ENCODE measurements around the gene NTF4.

NTF4 gene

DNA sequence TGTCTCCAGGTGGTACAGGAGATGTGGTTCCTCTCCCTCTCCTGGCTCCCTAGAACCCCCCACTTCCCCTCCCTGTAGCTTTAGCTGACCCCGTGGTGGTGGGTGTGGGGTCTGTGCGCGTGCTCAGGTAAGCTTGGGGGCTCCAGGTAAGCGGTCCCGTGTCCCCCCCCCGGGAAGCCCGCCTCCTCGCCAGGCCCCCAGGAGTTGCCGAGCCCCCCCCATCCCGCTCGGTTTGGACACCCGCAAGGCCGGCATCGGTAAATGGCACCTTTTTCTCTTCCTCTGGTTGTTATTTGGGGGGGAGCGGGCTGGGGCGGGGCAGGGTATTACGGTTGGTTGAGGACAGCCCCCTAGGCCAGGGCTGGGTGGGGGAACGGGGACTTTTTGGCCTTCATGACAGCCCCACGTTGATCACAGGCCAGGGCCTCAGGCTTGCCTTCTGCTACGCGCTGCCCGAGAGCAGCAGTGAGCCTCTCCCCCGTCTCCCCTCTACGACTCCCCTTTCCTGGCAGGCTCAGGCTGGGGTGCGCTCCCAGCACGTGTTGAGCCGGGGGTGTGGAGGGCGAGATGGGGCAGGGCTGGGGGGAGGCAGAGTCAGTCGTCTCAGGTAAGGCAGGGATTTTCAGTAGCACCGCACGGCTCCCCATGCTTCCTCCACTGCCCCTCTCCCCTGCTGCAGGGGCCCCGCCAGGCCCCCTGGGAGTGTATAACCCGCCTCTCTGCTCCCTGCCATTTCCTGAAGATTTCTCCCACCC lies 38.9 kb upstream of the NTF4 start:
- Histone ChIP-seq H3K9me3 (ENCODE audit: control insufficient read depth, low read length) (no peaks in the 10 kb centered on the region), H3K4me1 (ENCODE audit: control insufficient read depth, insufficient read depth, low read length) (peaks cover 2% of the 10 kb centered on the region), H3K9ac (ENCODE audit: low read length) (no peak overlapping the region), H3K36me3 (ENCODE audit: control insufficient read depth, insufficient read depth, low read length, severe bottlenecking) (peaks cover 85% of the 10 kb centered on the region), H3K4me3 (ENCODE audit: low read length) (no peak overlapping the region), H3K27me3 (replicated peaks; ENCODE audit: control insufficient read depth, insufficient read depth, low read length) (no peaks in the 10 kb centered on the region)
- no peak for DNase-seq (ENCODE audit: low read depth)

GRCh38 chr19:49102303-49102702 lies 37.7 kb upstream of the NTF4 start:
- no peak for DNase-seq (ENCODE audit: low read depth)
- Histone ChIP-seq H3K9ac (ENCODE audit: low read length) (no peak overlapping the region), H3K36me3 (ENCODE audit: control insufficient read depth, insufficient read depth, low read length, severe bottlenecking) (peaks cover 85% of the 10 kb centered on the region), H3K4me1 (ENCODE audit: control insufficient read depth, insufficient read depth, low read length) (peaks cover 6% of the 10 kb centered on the region), H3K4me3 (ENCODE audit: low read length) (no peak overlapping the region), H3K27me3 (replicated peaks; ENCODE audit: control insufficient read depth, insufficient read depth, low read length) (no peaks in the 10 kb centered on the region), H3K9me3 (ENCODE audit: control insufficient read depth, low read length) (no peaks in the 10 kb centered on the region)

GRCh38 chr19:49101160-49101559 lies 36.5 kb upstream of the NTF4 start:
- no peak for DNase-seq (ENCODE audit: low read depth)
- Histone ChIP-seq H3K9me3 (ENCODE audit: control insufficient read depth, low read length) (no peaks in the 10 kb centered on the region), H3K27me3 (replicated peaks; ENCODE audit: control insufficient read depth, insufficient read depth, low read length) (no peaks in the 10 kb centered on the region), H3K4me1 (ENCODE audit: control insufficient read depth, insufficient read depth, low read length) (peaks cover 6% of the 10 kb centered on the region), H3K9ac (ENCODE audit: low read length) (no peak overlapping the region), H3K4me3 (ENCODE audit: low read length) (no peak overlapping the region), H3K36me3 (ENCODE audit: control insufficient read depth, insufficient read depth, low read length, severe bottlenecking) (peaks cover 83% of the 10 kb centered on the region)

DNA sequence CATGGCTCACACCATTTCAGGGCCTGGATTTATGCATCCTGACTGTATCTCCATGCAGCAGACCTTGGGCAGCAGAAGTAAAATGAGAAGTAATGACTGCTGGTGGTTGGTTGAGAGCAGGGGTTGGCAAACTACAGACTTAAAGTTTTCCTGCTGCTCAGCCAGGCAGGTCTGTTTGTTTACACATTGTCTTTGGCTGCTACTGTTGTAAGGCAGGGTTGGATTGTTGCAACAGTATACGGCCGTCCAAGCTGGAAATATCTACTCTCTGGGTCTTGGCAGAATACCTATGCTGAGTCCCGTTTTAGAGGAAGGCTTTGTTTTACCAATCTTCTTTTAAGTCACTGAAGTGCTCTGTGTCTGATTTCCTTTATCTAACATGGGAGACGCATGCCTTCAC lies 34.2 kb upstream of the NTF4 start:
- H3K9me3 ChIP-seq (ENCODE audit: control insufficient read depth, low read length) = no peaks in the 10 kb centered on the region
- H3K27me3 ChIP-seq (replicated peaks; ENCODE audit: control insufficient read depth, insufficient read depth, low read length) = no peaks in the 10 kb centered on the region
- no peak overlapping the region for H3K4me3 ChIP-seq (ENCODE audit: low read length)
- DNase-seq (ENCODE audit: low read depth) = no peak
- H3K9ac ChIP-seq (ENCODE audit: low read length) = no peak overlapping the region
- H3K4me1 ChIP-seq (ENCODE audit: control insufficient read depth, insufficient read depth, low read length) = peaks cover 14% of the 10 kb centered on the region
- peaks cover 84% of the 10 kb centered on the region for H3K36me3 ChIP-seq (ENCODE audit: control insufficient read depth, insufficient read depth, low read length, severe bottlenecking)

DNA sequence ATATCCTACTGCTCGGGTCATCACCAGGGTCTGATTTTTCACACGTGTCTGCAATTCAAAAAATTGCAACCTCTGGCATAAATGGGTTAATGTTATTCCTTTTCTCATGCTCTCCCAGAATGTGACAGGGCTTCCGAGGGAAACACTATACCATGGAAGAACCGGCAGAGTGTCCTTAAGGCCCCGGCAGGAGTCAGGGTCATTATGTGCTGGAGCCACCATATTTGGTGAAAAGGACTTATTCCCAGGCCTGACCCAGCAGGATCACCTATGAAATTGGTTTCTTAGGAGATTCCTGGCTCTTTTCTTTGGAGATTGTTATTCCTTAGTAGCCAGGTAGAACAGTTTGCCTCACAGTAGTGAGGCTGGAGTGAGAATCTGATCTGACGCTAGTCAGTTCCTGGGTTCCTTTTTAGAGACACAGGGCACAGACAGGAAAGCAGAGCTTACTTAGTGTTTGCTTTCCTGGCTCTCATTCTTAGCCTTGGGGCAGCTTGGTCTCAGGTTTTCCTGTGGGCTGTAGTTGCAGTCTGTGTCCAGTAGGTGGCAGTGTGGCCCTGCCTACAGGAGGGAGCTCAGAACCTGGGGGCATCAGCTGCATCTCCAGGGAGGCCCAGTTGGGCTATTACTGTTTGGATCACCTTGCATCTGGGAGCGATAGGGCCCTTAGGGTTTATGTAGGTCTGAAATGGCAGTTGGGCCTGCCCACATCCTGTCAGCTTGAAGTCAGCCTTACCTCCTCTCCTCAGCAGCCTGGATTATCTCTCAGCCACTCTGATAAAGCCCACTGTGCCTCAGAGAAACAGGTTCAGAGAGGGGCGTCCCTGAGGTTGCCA lies 33.1 kb upstream of the NTF4 start:
- H3K9me3 ChIP-seq (ENCODE audit: control insufficient read depth, low read length) = no peaks in the 10 kb centered on the region
- H3K27me3 ChIP-seq (replicated peaks; ENCODE audit: control insufficient read depth, insufficient read depth, low read length) = no peaks in the 10 kb centered on the region
- peaks cover 88% of the 10 kb centered on the region for H3K36me3 ChIP-seq (ENCODE audit: control insufficient read depth, insufficient read depth, low read length, severe bottlenecking)
- peaks cover 14% of the 10 kb centered on the region for H3K4me1 ChIP-seq (ENCODE audit: control insufficient read depth, insufficient read depth, low read length)
- DNase-seq (ENCODE audit: low read depth) = peak; percentile 87
- no peak overlapping the region for H3K4me3 ChIP-seq (ENCODE audit: low read length)
- H3K9ac ChIP-seq (ENCODE audit: low read length) = no peak overlapping the region

DNA sequence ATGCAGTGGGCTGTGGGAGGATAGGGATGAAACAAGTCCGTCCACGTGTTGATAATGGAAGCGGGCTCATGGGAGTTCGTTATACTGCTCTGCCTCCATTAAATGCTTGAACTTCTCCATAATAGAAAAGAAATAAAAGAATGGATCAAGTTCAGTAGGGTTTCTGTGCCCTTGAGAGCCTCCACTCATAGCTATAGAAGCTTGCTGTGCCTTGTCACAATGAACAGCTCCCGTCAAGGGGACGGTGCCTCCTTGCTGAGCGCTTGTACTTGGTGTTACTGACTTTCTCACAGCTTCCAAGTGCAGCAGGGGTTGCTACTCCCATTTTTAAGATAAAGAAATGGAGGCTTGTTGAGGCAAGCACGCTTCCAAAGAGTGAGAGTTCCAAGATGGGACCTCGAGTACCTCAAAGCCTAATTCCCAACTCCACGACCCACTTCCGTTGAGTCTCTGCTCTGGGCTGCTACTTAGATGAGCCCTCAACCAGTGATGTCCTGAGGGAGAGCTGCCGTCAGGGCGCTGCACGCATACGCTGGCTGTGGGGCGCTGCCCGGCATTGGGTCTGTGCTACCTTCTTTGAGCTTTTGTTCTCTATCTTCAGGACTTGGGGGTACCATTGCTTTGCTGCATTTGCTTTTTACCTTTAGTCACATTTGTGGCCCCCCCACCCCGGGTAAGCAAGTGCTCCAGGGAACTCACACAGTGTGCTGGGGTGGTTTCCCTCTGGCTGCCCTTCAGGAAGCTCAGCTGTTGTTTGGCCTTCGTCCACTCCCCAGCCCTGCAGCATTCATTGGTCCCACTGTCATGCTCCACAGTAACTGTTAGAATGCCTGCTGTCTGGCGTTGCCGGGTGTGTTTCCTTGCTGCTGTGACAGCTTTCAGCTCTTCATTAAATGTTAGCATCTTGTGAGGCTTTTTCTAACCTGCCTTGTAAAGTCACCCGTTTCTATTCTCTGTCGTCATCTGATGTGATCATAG lies 30.2 kb upstream of the NTF4 start:
- H3K27me3 ChIP-seq (replicated peaks; ENCODE audit: control insufficient read depth, insufficient read depth, low read length) = no peaks in the 10 kb centered on the region

GRCh38 chr19:49092686-49093085 lies 28.1 kb upstream of the NTF4 start:
- H3K36me3 ChIP-seq (ENCODE audit: control insufficient read depth, insufficient read depth, low read length, severe bottlenecking) = peaks cover 86% of the 10 kb centered on the region
- H3K9me3 ChIP-seq (ENCODE audit: control insufficient read depth, low read length) = no peaks in the 10 kb centered on the region
- H3K4me1 ChIP-seq (ENCODE audit: control insufficient read depth, insufficient read depth, low read length) = peaks cover 7% of the 10 kb centered on the region
- no peak overlapping the region for H3K9ac ChIP-seq (ENCODE audit: low read length)
- DNase-seq (ENCODE audit: low read depth) = no peak
- no peak overlapping the region for H3K4me3 ChIP-seq (ENCODE audit: low read length)
- H3K27me3 ChIP-seq (replicated peaks; ENCODE audit: control insufficient read depth, insufficient read depth, low read length) = no peaks in the 10 kb centered on the region

More for the DNA sequence above, 30.2 kb upstream of the NTF4 start:
- H3K9me3 ChIP-seq (ENCODE audit: control insufficient read depth, low read length) = no peaks in the 10 kb centered on the region
- H3K4me1 ChIP-seq (ENCODE audit: control insufficient read depth, insufficient read depth, low read length) = peaks cover 14% of the 10 kb centered on the region
- no peak for DNase-seq (ENCODE audit: low read depth)
- peaks cover 97% of the 10 kb centered on the region for H3K36me3 ChIP-seq (ENCODE audit: control insufficient read depth, insufficient read depth, low read length, severe bottlenecking)
- no peak overlapping the region for H3K4me3 ChIP-seq (ENCODE audit: low read length)
- H3K9ac ChIP-seq (ENCODE audit: low read length) = no peak overlapping the region

DNA sequence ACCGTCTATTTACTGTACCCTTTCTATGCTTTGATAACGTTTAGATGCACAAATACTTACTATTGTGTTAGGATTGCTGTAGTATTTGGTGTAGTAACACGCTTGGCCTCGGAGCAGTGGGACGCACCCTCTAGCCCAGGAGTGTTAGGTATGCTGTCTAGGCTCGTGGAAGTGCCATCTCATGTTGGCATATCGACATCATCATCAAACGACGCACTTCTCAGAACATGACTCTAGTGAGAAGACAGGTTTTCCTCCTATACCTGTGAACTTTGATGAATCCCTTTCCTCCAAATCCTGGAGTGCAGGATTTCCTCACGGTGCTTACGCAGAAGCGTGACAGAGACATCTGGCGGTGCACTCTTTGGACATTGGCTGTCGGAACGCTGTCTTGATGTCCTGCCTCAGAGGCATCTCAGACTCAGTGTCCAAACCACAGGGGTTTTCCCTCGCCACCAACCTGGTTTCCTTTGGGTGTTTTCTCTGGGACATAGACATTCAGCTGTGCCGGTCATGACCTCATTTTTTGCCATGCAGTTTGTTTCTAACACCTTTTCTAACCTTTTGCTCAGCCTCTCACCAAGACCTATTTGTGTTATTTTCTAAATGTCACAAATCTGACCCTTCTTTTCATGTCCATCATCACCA lies 26.9 kb upstream of the NTF4 start:
- no peak for DNase-seq (ENCODE audit: low read depth)
- H3K9ac ChIP-seq (ENCODE audit: low read length) = no peak overlapping the region
- H3K4me3 ChIP-seq (ENCODE audit: low read length) = no peak overlapping the region
- H3K4me1 ChIP-seq (ENCODE audit: control insufficient read depth, insufficient read depth, low read length) = peaks cover 18% of the 10 kb centered on the region
- no peaks in the 10 kb centered on the region for H3K27me3 ChIP-seq (replicated peaks; ENCODE audit: control insufficient read depth, insufficient read depth, low read length)
- H3K36me3 ChIP-seq (ENCODE audit: control insufficient read depth, insufficient read depth, low read length, severe bottlenecking) = peaks cover 81% of the 10 kb centered on the region
- H3K9me3 ChIP-seq (ENCODE audit: control insufficient read depth, low read length) = no peaks in the 10 kb centered on the region

DNA sequence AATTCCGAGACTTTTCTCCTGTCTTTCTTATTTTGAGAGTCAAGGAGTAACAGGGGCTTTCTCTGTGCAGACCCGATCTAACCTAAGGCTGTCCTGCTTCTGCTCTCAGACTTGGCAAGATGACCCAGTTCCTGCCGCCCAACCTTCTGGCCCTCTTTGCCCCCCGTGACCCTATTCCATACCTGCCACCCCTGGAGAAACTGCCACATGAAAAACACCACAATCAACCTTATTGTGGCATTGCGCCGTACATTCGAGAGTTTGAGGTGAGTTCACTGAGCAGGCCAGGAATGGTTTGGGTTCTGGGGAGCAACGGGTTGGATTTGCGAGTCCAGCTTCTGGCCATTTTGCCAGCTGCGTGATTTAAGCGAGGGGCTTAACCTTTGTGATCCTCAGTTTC lies 21.7 kb upstream of the NTF4 start:
- Histone ChIP-seq H3K9ac (ENCODE audit: low read length) (peak overlapping the region; percentile 97), H3K9me3 (ENCODE audit: control insufficient read depth, low read length) (no peaks in the 10 kb centered on the region), H3K27me3 (replicated peaks; ENCODE audit: control insufficient read depth, insufficient read depth, low read length) (no peaks in the 10 kb centered on the region), H3K4me1 (ENCODE audit: control insufficient read depth, insufficient read depth, low read length) (peaks cover 17% of the 10 kb centered on the region), H3K36me3 (ENCODE audit: control insufficient read depth, insufficient read depth, low read length, severe bottlenecking) (peaks cover 31% of the 10 kb centered on the region), H3K4me3 (ENCODE audit: low read length) (peak overlapping the region; percentile 98)
- DNase-seq (ENCODE audit: low read depth) = no peak

DNA sequence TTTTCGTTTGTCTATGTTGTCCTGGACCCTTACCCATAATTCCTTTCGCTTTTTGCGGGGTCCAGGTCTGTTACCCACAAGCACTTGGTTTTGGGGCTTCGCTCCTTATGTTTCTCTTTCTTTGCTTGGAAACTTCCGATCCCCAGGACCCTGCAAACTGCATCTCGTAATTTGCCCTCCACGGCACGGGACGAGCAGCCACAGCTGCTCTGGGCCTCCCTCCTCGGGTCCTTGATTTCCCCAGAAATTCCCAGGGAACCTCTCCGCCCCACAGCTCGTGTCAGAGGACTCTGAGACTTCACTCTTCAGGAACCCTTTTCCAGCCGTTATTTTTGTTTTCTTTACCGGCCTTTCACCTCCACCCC lies 21.2 kb upstream of the NTF4 start:
- peaks cover 17% of the 10 kb centered on the region for H3K4me1 ChIP-seq (ENCODE audit: control insufficient read depth, insufficient read depth, low read length)
- peak overlapping the region; percentile 97 for H3K9ac ChIP-seq (ENCODE audit: low read length)
- H3K27me3 ChIP-seq (replicated peaks; ENCODE audit: control insufficient read depth, insufficient read depth, low read length) = no peaks in the 10 kb centered on the region
- peaks cover 27% of the 10 kb centered on the region for H3K36me3 ChIP-seq (ENCODE audit: control insufficient read depth, insufficient read depth, low read length, severe bottlenecking)
- H3K9me3 ChIP-seq (ENCODE audit: control insufficient read depth, low read length) = no peaks in the 10 kb centered on the region
- peak overlapping the region; percentile 98 for H3K4me3 ChIP-seq (ENCODE audit: low read length)
- no peak for DNase-seq (ENCODE audit: low read depth)
